ENCODE measurements around the gene BAZ2B.

DNA sequence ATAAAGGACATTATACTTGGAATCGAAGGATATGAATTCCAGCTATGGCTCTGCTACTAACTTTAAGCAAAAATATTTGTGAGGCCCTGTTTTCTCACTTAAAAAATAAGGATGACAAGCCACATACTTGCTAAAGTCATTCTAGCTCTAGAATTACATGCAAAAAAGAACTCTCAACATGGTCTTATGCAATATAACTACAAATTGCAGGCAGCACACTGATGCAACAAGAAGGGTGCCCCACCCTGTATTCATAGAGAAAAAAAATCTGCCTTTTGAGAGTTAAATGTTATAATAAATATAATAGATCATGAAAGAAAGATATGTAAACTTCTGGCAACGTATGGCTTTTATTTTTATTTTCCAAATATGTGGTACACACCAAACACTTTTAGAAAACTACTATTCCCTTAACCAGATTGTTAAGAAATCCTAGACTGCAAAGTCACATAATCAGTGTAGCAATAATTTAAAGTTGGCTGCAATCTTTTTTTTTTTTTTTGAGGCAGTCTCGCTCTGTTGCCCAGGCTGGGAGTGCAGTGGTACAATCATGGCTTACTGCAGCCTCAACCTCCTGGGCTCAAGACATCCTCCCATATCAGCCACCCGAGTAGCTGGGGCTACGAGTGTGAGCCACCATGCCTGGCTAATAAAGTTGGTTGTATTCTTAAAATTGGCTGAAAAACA, 289.6 kb downstream of the BAZ2B start:
- no peak for TF ChIP-seq POLR2A (IDR thresholded peaks at IDR 0.05; ENCODE audit: low read depth, low read length)
- no peak for TF ChIP-seq POLR2AphosphoS5 (IDR thresholded peaks at IDR 0.05; ENCODE audit: low read depth, low read length)
- TF ChIP-seq TAF1 (IDR thresholded peaks at IDR 0.05; ENCODE audit: low read depth, low read length), result no peak
- no peak for TF ChIP-seq POU2F2 (IDR thresholded peaks at IDR 0.05; ENCODE audit: low read depth, low read length)
- TF ChIP-seq SPI1 (IDR thresholded peaks at IDR 0.05; ENCODE audit: low read depth, low read length), result no peak
